GM12891 (cell line): ENCODE measurements around the gene SEMA3A.

Source experiments
- POLR2AphosphoS5 ChIP-seq: IDR thresholded peaks from 2 replicates; pipeline ENCODE4 v1.6.1; 2011; ENCODE audit warnings: low read depth, low read length, control low read depth
- TAF1 ChIP-seq: IDR thresholded peaks from 2 replicates; pipeline ENCODE4 v1.6.1; 2011; ENCODE audit warnings: low read depth, low read length, control low read depth

DNA sequence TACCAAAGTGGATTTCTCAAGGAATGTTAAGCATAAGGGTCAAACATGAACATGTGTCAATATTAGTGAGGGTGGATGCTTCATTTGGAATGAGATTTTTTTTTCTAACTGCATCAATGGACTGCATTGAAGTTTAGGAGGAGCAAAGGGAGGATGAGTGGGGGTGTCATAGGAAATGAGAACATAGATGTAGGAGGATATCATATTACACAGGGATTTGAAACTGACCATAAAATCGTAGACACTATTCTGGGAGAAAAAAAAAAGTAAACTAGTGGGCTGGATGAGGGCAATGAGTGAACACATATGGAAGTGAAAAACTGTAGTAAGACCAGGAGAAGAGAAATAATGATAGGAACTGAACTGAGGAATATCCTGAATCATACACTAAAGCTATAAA is 109.4 kb downstream of the SEMA3A start:
- TF ChIP-seq POLR2AphosphoS5 (no peak), TAF1 (no peak)
